HUDEP-2 (cell line): ENCODE measurements around the gene GBP2.

Experiments used
- DNase-seq, 76 experiments: peaks; one replicate each; lab custom pipeline; 2025; ENCODE audit not compliant: unreplicated experiment in 76 of 76; lab: John Stamatoyannopoulos, UW

GBP2 gene

GRCh38 chr1:89065079-89065868, 60.6 kb downstream of the GBP2 start, which contains the start of gene GBP1:
Gene GBP1, minus strand, starts transcription at chr1:89065208. Its CDS starts 1,974 bp downstream, at chr1:89063234.
- DNase-seq, result no peak

- no peak for DNase-seq
Observed at GRCh38 chr1:89064632-89065031, 61.3 kb downstream of the GBP2 start.

DNA sequence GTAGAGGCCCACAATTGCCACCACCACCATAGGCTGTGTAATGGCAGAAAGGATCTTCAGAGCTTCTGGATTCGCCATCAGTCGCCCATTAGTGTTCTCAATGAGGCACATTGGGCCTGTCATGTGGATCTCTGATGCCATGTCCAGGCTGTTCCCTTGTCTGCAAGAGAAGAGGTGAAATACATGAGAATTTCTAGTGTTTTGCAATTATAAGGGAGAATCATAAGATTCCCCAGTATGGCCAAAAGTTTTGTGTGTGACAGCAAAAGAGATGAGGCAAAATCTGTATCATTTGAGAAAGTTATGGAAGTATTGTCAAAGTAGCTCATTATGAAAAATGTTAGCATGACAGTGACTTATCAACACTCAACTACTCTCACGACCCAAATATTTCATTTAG, 62.8 kb downstream of the GBP2 start:
- DNase-seq, result no peak

GRCh38 chr1:89060091-89060490, 65.8 kb downstream of the GBP2 start:
- DNase-seq, result no peak
